OCI-LY1 (cell line): ENCODE results near the gene PAX4.

Experiments used
- H2AFZ ChIP-seq: fragments of 200-600 bp; sonication (generic), shearing (Covaris generic); 2 replicates; pipeline ENCODE4 v1.6.0; 2014; ENCODE audit warnings: antibody characterized with exemption, mild to moderate bottlenecking, low read length
- H3F3A ChIP-seq: fragments of 200-600 bp; sonication (generic), shearing (Covaris generic); 2 replicates; pipeline ENCODE4 v1.6.0; 2014; ENCODE audit warnings: mild to moderate bottlenecking, antibody characterized with exemption, low read length, moderate library complexity; ENCODE audit not compliant: insufficient read depth
- H3K27ac ChIP-seq: fragments of 200-600 bp; sonication (generic); 2 replicates; pipeline ENCODE4 v1.5.1; 2014; ENCODE audit warnings: low read length, mixed run types, mild to moderate bottlenecking, low read depth; ENCODE audit not compliant: poor library complexity, severe bottlenecking
- H3K27me3 ChIP-seq: fragments of 200-600 bp; sonication (generic); 2 replicates; pipeline ENCODE4 v1.6.0; 2014; ENCODE audit warnings: antibody characterized with exemption, mild to moderate bottlenecking, low read length, moderate library complexity; ENCODE audit not compliant: insufficient read depth
- H3K36me3 ChIP-seq: fragments of 200-600 bp; sonication (generic); 2 replicates; pipeline ENCODE4 v1.6.1; 2014; ENCODE audit warnings: mild to moderate bottlenecking, antibody characterized with exemption, low read length, moderate library complexity, mixed read lengths; ENCODE audit not compliant: insufficient read depth
- H3K4me1 ChIP-seq: fragments of 200-600 bp; sonication (generic); 2 replicates; pipeline ENCODE4 v1.5.1; 2014; ENCODE audit warnings: mild to moderate bottlenecking, low read length, moderate library complexity; ENCODE audit not compliant: insufficient read depth, severe bottlenecking
- H3K4me2 ChIP-seq: fragments of 200-600 bp; sonication (generic), shearing (Covaris generic); 2 replicates; pipeline ENCODE4 v1.6.1; 2014; ENCODE audit warnings: low read length
- H3K4me3 ChIP-seq: fragments of 200-600 bp; sonication (generic); 2 replicates; pipeline ENCODE4 v1.5.1; 2014; ENCODE audit warnings: low read length, low read depth, mild to moderate bottlenecking, mixed read lengths; ENCODE audit not compliant: poor library complexity, severe bottlenecking
- H3K79me2 ChIP-seq: fragments of 200-600 bp; shearing (Covaris generic); 2 replicates; pipeline ENCODE4 v1.6.1; 2016; ENCODE audit warnings: mixed run types, low read length, mixed read lengths; ENCODE audit not compliant: insufficient read depth
- H3K9ac ChIP-seq: fragments of 200-600 bp; sonication (generic), shearing (Covaris generic); 2 replicates; pipeline ENCODE4 v1.6.1; 2014; ENCODE audit warnings: mild to moderate bottlenecking, low read length, mixed read lengths
- H3K9me2 ChIP-seq: fragments of 200-600 bp; sonication (generic), shearing (Covaris generic); 2 replicates; pipeline ENCODE4 v1.6.1; 2014; ENCODE audit warnings: low read depth, mild to moderate bottlenecking, low read length, mixed read lengths
- H3K9me3 ChIP-seq: fragments of 200-600 bp; shearing (Covaris generic); 2 replicates; pipeline ENCODE4 v1.6.1; 2014; ENCODE audit warnings: low read length, mixed read lengths
- H4K20me1 ChIP-seq: fragments of 200-600 bp; sonication (generic), shearing (Covaris generic); 2 replicates; pipeline ENCODE4 v1.6.0; 2016; ENCODE audit warnings: mild to moderate bottlenecking, low read length; ENCODE audit not compliant: insufficient read depth
- EZH2 ChIP-seq: fragments of 200-600 bp; sonication (generic), shearing (Covaris generic); IDR thresholded peaks from 2 replicates; pipeline ENCODE4 v1.8.0; 2017; ENCODE audit warnings: borderline replicate concordance, mixed run types, mild to moderate bottlenecking, antibody characterized with exemption, low read length, moderate library complexity, mixed read lengths
- TF ChIP-seq, protein P1 (sequence below): fragments of 200-600 bp; sonication (generic), shearing (Covaris generic); IDR thresholded peaks from 2 replicates; pipeline ENCODE4 v1.5.1; 2017; ENCODE audit warnings: mild to moderate bottlenecking, antibody characterized with exemption, low read length, moderate library complexity, mixed read lengths

Gene PAX4

DNA sequence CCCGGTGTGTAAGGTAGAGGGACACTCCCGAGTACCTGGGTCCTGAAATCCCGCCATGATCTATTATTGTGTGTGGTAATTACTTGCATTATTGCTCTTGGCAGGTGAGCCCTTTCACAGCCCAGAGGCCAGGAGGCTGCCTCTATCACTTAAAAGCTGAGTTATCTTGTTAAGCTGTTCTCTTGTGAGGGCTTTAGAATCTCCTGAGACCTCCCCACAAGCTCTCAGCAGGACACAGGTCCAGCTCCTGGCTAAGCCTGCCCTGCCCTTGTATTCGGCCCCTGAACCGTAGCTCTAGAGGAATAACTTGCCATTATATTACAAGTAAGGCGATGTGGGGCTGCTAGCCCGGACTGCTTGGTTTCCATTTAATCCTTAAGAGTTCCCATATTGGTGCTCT, 48.0 kb upstream of the PAX4 start:
- no peak for TF ChIP-seq EZH2
- TF ChIP-seq, protein P1, sequence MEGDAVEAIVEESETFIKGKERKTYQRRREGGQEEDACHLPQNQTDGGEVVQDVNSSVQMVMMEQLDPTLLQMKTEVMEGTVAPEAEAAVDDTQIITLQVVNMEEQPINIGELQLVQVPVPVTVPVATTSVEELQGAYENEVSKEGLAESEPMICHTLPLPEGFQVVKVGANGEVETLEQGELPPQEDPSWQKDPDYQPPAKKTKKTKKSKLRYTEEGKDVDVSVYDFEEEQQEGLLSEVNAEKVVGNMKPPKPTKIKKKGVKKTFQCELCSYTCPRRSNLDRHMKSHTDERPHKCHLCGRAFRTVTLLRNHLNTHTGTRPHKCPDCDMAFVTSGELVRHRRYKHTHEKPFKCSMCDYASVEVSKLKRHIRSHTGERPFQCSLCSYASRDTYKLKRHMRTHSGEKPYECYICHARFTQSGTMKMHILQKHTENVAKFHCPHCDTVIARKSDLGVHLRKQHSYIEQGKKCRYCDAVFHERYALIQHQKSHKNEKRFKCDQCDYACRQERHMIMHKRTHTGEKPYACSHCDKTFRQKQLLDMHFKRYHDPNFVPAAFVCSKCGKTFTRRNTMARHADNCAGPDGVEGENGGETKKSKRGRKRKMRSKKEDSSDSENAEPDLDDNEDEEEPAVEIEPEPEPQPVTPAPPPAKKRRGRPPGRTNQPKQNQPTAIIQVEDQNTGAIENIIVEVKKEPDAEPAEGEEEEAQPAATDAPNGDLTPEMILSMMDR: no peak
- Histone ChIP-seq H3K4me2 (no peak overlapping the region), H3K79me2 (peaks cover 94% of the 10 kb centered on the region), H4K20me1 (0 out of 2 replicates have a peak, but pooled peaks cover 3% of the 10 kb centered on the region), H3K36me3 (peaks cover 63% of the 10 kb centered on the region), H3K27ac (no peak overlapping the region), H3K9ac (no peak overlapping the region), H3F3A (no peaks in the 10 kb centered on the region), H3K4me1 (no peaks in the 10 kb centered on the region), H3K9me2 (no peaks in the 10 kb centered on the region), H3K9me3 (no peaks in the 10 kb centered on the region), H3K27me3 (no peaks in the 10 kb centered on the region), H2AFZ (no peak overlapping the region), H3K4me3 (no peak overlapping the region)

DNA sequence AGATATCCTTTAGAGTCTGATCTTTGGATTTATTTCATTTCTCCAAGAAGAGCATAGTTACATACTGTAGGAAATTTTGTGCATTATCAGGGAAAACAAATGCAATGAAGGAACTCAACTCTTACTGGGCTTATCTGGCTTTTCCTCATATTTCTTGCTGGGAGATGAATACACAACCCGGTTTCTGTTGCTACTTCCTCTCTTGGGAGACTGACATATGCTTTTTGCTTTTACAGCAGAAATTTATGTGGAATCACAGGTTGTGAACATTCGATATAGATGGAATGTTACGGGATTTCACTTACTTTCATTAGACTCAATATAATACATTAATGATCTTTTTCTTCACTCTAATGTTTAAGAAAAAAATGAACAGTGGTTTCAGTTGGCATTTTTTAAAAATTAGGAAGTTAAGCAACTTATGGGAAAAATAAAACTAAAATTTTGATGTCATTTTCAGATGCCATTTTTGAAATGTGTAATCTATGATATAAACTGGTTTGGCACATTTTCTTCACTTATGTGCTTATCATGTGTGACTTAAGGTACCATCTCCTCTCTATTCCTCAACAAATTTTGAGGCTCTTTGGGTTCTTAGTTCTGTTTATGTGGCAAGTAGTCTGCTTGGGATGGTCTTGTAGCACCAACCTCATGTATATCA, 41.2 kb upstream of the PAX4 start:
- no peaks in the 10 kb centered on the region for H3K9me3 ChIP-seq
- H3K9me2 ChIP-seq: no peaks in the 10 kb centered on the region
- H3F3A ChIP-seq: no peaks in the 10 kb centered on the region
- TF ChIP-seq, protein P1: no peak
- no peaks in the 10 kb centered on the region for H3K27me3 ChIP-seq
- no peak overlapping the region for H2AFZ ChIP-seq
- no peak overlapping the region for H3K27ac ChIP-seq
- peaks cover 86% of the 10 kb centered on the region for H3K36me3 ChIP-seq
- no peak overlapping the region for H3K4me3 ChIP-seq
- H4K20me1 ChIP-seq: 0 out of 2 replicates have a peak, but pooled peaks cover 5% of the 10 kb centered on the region
- no peak overlapping the region for H3K4me2 ChIP-seq
- no peak overlapping the region for H3K9ac ChIP-seq
- peaks cover 19% of the 10 kb centered on the region for H3K4me1 ChIP-seq
- H3K79me2 ChIP-seq: peaks cover 100% of the 10 kb centered on the region

DNA sequence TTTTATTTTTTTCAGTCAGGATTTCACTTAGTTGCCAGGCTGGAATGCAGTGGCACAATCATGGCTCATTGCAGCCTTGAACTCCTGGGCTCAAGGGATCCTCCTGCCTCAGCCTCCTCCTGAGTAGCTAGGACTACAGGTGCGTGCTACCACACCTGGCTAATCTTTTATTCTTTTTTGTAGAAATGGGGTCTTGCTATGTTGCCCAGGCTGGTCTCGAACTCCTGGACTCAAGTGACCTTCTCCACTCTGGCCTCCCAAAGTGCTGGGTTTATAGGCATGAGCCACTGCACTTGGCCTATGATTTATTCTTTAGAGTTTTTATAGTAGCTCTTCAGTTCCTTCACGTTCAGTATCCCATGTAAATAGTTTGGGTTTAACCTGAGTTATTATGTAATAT, 39.6 kb upstream of the PAX4 start:
- peaks cover 100% of the 10 kb centered on the region for H3K79me2 ChIP-seq
- no peaks in the 10 kb centered on the region for H3K9me2 ChIP-seq
- no peak overlapping the region for H3K4me2 ChIP-seq
- no peaks in the 10 kb centered on the region for H3F3A ChIP-seq
- H3K36me3 ChIP-seq: peaks cover 81% of the 10 kb centered on the region
- no peaks in the 10 kb centered on the region for H3K27me3 ChIP-seq
- H3K27ac ChIP-seq: no peak overlapping the region
- no peak overlapping the region for H2AFZ ChIP-seq
- 0 out of 2 replicates have a peak, but pooled peaks cover 5% of the 10 kb centered on the region for H4K20me1 ChIP-seq
- H3K4me3 ChIP-seq: no peak overlapping the region
- TF ChIP-seq EZH2: no peak
- TF ChIP-seq, protein P1: no peak
- no peak overlapping the region for H3K9ac ChIP-seq
- peaks cover 34% of the 10 kb centered on the region for H3K4me1 ChIP-seq
- H3K9me3 ChIP-seq: no peaks in the 10 kb centered on the region
